H1 (cell line): ENCODE measurements around the gene PSMA2. TPM values are rescaled to one million over a fixed set of nuclear protein-coding genes. Genes with fewer than 3 reads are reported as not detected.

Source experiments
- CTCF ChIA-PET: fragments of 300-600 bp; sonication (Branson Sonifier 250); formaldehyde crosslinking; loops from one replicate; lab custom pipeline; 2021; ENCODE audit not compliant: partially characterized antibody; lab: Charles Lee
- POLR2A ChIA-PET: fragments of 300-600 bp; sonication (Branson Sonifier 250); formaldehyde crosslinking; loops from one replicate; lab custom pipeline; 2021; ENCODE audit warnings: inconsistent platforms; ENCODE audit not compliant: partially characterized antibody; lab: Charles Lee
- DNase-seq, 2 experiments: peaks; one replicate each; pipeline versions ENCODE4 v3.0.0 to v3.0.0-alpha.2; 2010 to 2022; ENCODE audit warnings: low spot score in 2 of 2, low read depth in 1 of 2, mixed read lengths in 1 of 2
- FAIRE-seq: peaks from 2 replicates; lab custom pipeline; 2011; peaks lifted over from hg19 to GRCh38; lab: Jason Lieb, UNC
- H2AFZ ChIP-seq: 2 replicates; pipeline ENCODE4 v1.8.1; 2012; ENCODE audit warnings: low read length, inconsistent platforms
- H2AK5ac ChIP-seq: 2 replicates; pipeline ENCODE4 v1.6.1; 2013; ENCODE audit warnings: low read depth, low read length
- H2BK120ac ChIP-seq: replicated peaks from 2 replicates; pipeline ENCODE3; 2013; ENCODE audit warnings: low read depth, low read length, inconsistent platforms
- H2BK12ac ChIP-seq: 2 replicates; pipeline ENCODE4 v1.6.1; 2013; ENCODE audit warnings: low read depth, low read length
- H2BK15ac ChIP-seq: 2 replicates; pipeline ENCODE4 v1.6.1; 2013; ENCODE audit warnings: low read length
- H2BK20ac ChIP-seq: 2 replicates; pipeline ENCODE4 v1.6.1; 2013; ENCODE audit warnings: low read length
- H2BK5ac ChIP-seq: 2 replicates; pipeline ENCODE4 v1.6.1; 2013; ENCODE audit warnings: low read depth, low read length
- H3K14ac ChIP-seq: 2 replicates; pipeline ENCODE4 v1.6.1; 2013; ENCODE audit warnings: inconsistent platforms; ENCODE audit not compliant: insufficient read length
- H3K18ac ChIP-seq: 2 replicates; pipeline ENCODE4 v1.6.1; 2013; ENCODE audit warnings: low read length; ENCODE audit errors: extremely low read depth
- H3K23ac ChIP-seq: 2 replicates; pipeline ENCODE4 v1.6.1; 2013; ENCODE audit warnings: inconsistent platforms; ENCODE audit not compliant: insufficient read length
- H3K23me2 ChIP-seq: 2 replicates; pipeline ENCODE4 v1.6.1; 2013; ENCODE audit warnings: low read depth, low read length
- H3K27ac ChIP-seq: 2 replicates; pipeline ENCODE4 v1.6.1; 2011; ENCODE audit warnings: low read depth, low read length, inconsistent platforms
- H3K27me3 ChIP-seq, 4 experiments: replicated peaks in 1 of 4; 1 replicate in 1 of 4; 2 replicates in 3 of 4; pipeline versions ENCODE4 v1.6.1 to v1.8.1; 2011 to 2013; ENCODE audit warnings: low read length in 3 of 4, mild to moderate bottlenecking in 3 of 4, inconsistent platforms in 2 of 4, mixed read lengths in 2 of 4, moderate library complexity in 1 of 4; ENCODE audit not compliant: control insufficient read depth in 3 of 4, insufficient read depth in 3 of 4; ENCODE audit errors: extremely low read depth in 1 of 4
- H3K36me3 ChIP-seq, 4 experiments: 2 replicates each; pipeline versions ENCODE4 v1.6.1 to v1.8.1; 2011 to 2013; ENCODE audit warnings: mild to moderate bottlenecking in 4 of 4, low read length in 3 of 4, moderate library complexity in 2 of 4, control low read depth in 1 of 4, inconsistent platforms in 1 of 4; ENCODE audit not compliant: insufficient read depth in 4 of 4, control insufficient read depth in 2 of 4
- H3K4ac ChIP-seq: replicated peaks from 2 replicates; pipeline ENCODE3; 2013; ENCODE audit warnings: low read length, low read depth, mixed read lengths, inconsistent platforms; ENCODE audit not compliant: insufficient read length
- H3K4me1 ChIP-seq, 4 experiments: replicated peaks in 1 of 4; 1 replicate in 1 of 4; 2 replicates in 3 of 4; pipeline versions ENCODE4 v1.6.1 to v1.8.1; 2011 to 2013; ENCODE audit warnings: low read length in 3 of 4, inconsistent platforms in 2 of 4, mixed read lengths in 1 of 4; ENCODE audit not compliant: insufficient read depth in 4 of 4, control insufficient read depth in 3 of 4
- H3K4me2 ChIP-seq, 2 experiments: 2 replicates each; pipeline versions ENCODE4 v1.6.1 to v1.8.1; 2011 to 2013; ENCODE audit warnings: low read depth in 2 of 2, low read length in 2 of 2, control low read depth in 1 of 2, inconsistent platforms in 1 of 2, mild to moderate bottlenecking in 1 of 2; ENCODE audit not compliant: insufficient read depth in 1 of 2
- H3K4me3 ChIP-seq, 4 experiments: fragments of 200-600, 300-600 bp in 1 of 4; sonication (generic), shearing (Covaris generic), sonication (Bioruptor Twin) in 1 of 4; 2 replicates each; pipeline versions ENCODE4 v1.5.1 to v1.8.1; 2011 to 2016; ENCODE audit warnings: low read length in 4 of 4, low read depth in 3 of 4, control low read depth in 2 of 4, inconsistent platforms in 2 of 4, mild to moderate bottlenecking in 2 of 4, mixed read lengths in 1 of 4, moderate library complexity in 1 of 4; ENCODE audit not compliant: insufficient read depth in 2 of 4; ENCODE audit errors: extremely low read depth in 1 of 4
- H3K56ac ChIP-seq: replicated peaks from 2 replicates; pipeline ENCODE3; 2013; ENCODE audit warnings: low read depth, mild to moderate bottlenecking, mixed read lengths, low read length, inconsistent platforms; ENCODE audit not compliant: insufficient read length
- H3K79me1 ChIP-seq: 2 replicates; pipeline ENCODE4 v1.6.1; 2013; ENCODE audit warnings: low read depth, low read length, control low read depth
- H3K79me2 ChIP-seq, 2 experiments: 2 replicates each; pipeline versions ENCODE4 v1.6.1 to v1.8.1; 2012 to 2013; ENCODE audit warnings: low read length in 2 of 2, mild to moderate bottlenecking in 2 of 2, inconsistent platforms in 1 of 2; ENCODE audit not compliant: insufficient read depth in 2 of 2, control insufficient read depth in 1 of 2
- H3K9ac ChIP-seq, 4 experiments: replicated peaks in 1 of 4; 1 replicate in 1 of 4; 2 replicates in 3 of 4; pipeline versions ENCODE4 v1.6.1 to v1.8.1; 2011 to 2013; ENCODE audit warnings: low read depth in 3 of 4, low read length in 3 of 4, control low read depth in 2 of 4, mild to moderate bottlenecking in 2 of 4, moderate library complexity in 2 of 4, inconsistent platforms in 1 of 4; ENCODE audit errors: extremely low read depth in 1 of 4
- H3K9me3 ChIP-seq, 2 experiments: 2 replicates each; pipeline versions ENCODE4 v1.6.1 to v1.8.1; 2012 to 2013; ENCODE audit warnings: mild to moderate bottlenecking in 2 of 2, moderate library complexity in 2 of 2, control low read depth in 1 of 2, inconsistent platforms in 1 of 2, low read depth in 1 of 2, low read length in 1 of 2, mixed read lengths in 1 of 2; ENCODE audit not compliant: insufficient read depth in 2 of 2
- H4K20me1 ChIP-seq, 2 experiments: replicated peaks in 1 of 2; 2 replicates each; pipeline versions ENCODE3 to v1.8.1; 2011 to 2013; ENCODE audit warnings: inconsistent platforms in 2 of 2, low read length in 2 of 2, mild to moderate bottlenecking in 1 of 2; ENCODE audit not compliant: insufficient read depth in 2 of 2, control insufficient read depth in 1 of 2
- H4K5ac ChIP-seq: 2 replicates; pipeline ENCODE4 v1.6.1; 2013; ENCODE audit warnings: low read length, low read depth, mixed read lengths, inconsistent platforms; ENCODE audit not compliant: insufficient read length
- H4K8ac ChIP-seq: 2 replicates; pipeline ENCODE4 v1.8.0; 2013; ENCODE audit warnings: mild to moderate bottlenecking, moderate library complexity, low read length, inconsistent platforms; ENCODE audit not compliant: insufficient read depth; ENCODE audit errors: extremely low read depth
- H4K91ac ChIP-seq: replicated peaks from 2 replicates; pipeline ENCODE3; 2013; ENCODE audit warnings: low read length, mixed read lengths, inconsistent platforms; ENCODE audit not compliant: insufficient read length
- SRF ChIP-seq: IDR thresholded peaks from 2 replicates; pipeline ENCODE4 v1.6.1; 2011; ENCODE audit warnings: mild to moderate bottlenecking, low read depth, low read length, moderate library complexity
- TBP ChIP-seq: IDR thresholded peaks from 2 replicates; pipeline ENCODE4 v1.6.1; 2011; ENCODE audit warnings: low read depth, low read length, improper control_type of control experiment
- USF2 ChIP-seq: IDR thresholded peaks from 2 replicates; pipeline ENCODE4 v1.6.1; 2011; ENCODE audit warnings: low read length, improper control_type of control experiment
- WGBS, 2 experiments: shearing (Covaris generic) in 1 of 2; methylation state at CpG; one replicate each; pipeline versions ENCODE4 v1.1.6 to v1.1.7; 2013 to 2015; ENCODE audit warnings: low lambda C conversion rate in 2 of 2, mixed read lengths in 2 of 2, inconsistent platforms in 1 of 2, low coverage in 1 of 2, missing lambda C conversion rate in 1 of 2; ENCODE audit not compliant: insufficient replicate concordance in 2 of 2, insufficient coverage in 1 of 2, insufficient read length in 1 of 2; ENCODE audit errors: extremely low coverage in 1 of 2, missing lambda C conversion rate in 1 of 2; 5-methylcytosine and 5-hydroxymethylcytosine counted together
- polyA plus RNA-seq, 7 experiments: library from polyadenylated mRNA; depleted of rRNA in 3 of 7; stranded (reverse) in 5 of 7; unstranded in 2 of 7; fragments of >200 nt in 5 of 7; fragments of 200-250 nt in 2 of 7; gene quantifications; 1 replicate in 5 of 7; 2 replicates in 1 of 7; 4 replicates in 1 of 7; pipeline versions ENCODE4 v1.2.1 to v1.2.3, GENCODE V29; 2011 to 2013; ENCODE audit warnings: missing spikeins in 2 of 7, mixed read lengths in 2 of 7
- total RNA-seq: library from RNA; stranded (reverse); fragmentation: NEBNext Ultra II Directional; extraction: Animal tissue kit (Norgen Biotek cat#: 25700); gene quantifications from 2 replicates; pipeline ENCODE4 v1.2.1, GENCODE V29; 2021

PSMA2 gene
- total and polyA plus RNA-seq, 2 of the 8 experiments (the other 6 are each of a cell fraction or from before 2014, with no cell fraction given): 211 to 259 TPM

GRCh38 chr7:42925630-42926029 lies 6.3 kb downstream of the PSMA2 start:
- Histone ChIP-seq H3K23me2 (no peaks in the 10 kb centered on the region), H2AK5ac (no peak overlapping the region), H2BK5ac (no peak overlapping the region), H3K23ac (no peak overlapping the region), H3K56ac (no peak overlapping the region), H3K27me3 (no peaks in the 10 kb centered on the region), H4K8ac (no peak overlapping the region), H2BK12ac (no peak overlapping the region), H3K14ac (no peak overlapping the region), H2AFZ (no peak overlapping the region), H3K18ac (no peak overlapping the region), H2BK20ac (no peak overlapping the region), H2BK120ac (no peak overlapping the region), H3K9ac (no peak overlapping the region), H3K4me3 (no peak overlapping the region), H3K4ac (no peak overlapping the region), H4K20me1 (peaks cover 8% of the 10 kb centered on the region in 2 experiments), H2BK15ac (no peak overlapping the region), H3K9me3 (no peaks in the 10 kb centered on the region), H3K79me1 (no peaks in the 10 kb centered on the region), H3K36me3 (peaks cover 19 to 66% (median 51%) of the 10 kb centered on the region in 4 experiments), H3K27ac (0 out of 2 replicates have a peak overlapping the region, but pooled peaks have one; percentile 21), H3K4me1 (0 out of 7 replicates have a peak, but pooled peaks cover 0 to 4% (median 0%) of the 10 kb centered on the region in 4 experiments), H4K91ac (no peak overlapping the region), H3K4me2 (no peak overlapping the region), H3K79me2 (peaks cover 15 to 58% of the 10 kb centered on the region in 2 experiments), H4K5ac (no peak overlapping the region)
- POLR2A ChIA-PET: interaction anchor here (1.0 to 13.6 kb wide), 2 partner anchors 10 to 33 kb away, joined by 3 to 112 read pairs; partner anchors contain the start of gene C7orf25
- CTCF ChIA-PET: interaction anchor here (1.4 kb wide), 1 partner anchor 15 kb away, joined by 4 read pairs; no protein-coding TSS in a partner anchor
- 87% methylated on average over 1 of the region's 1 CpG; no CpG with 5 or more reads in 1 of the 2 experiments for WGBS, 2 experiments
- TF ChIP-seq TBP: no peak
- TF ChIP-seq USF2: no peak
- no peak for TF ChIP-seq SRF
- DNase-seq (no peak), FAIRE-seq (no peak)
